Activated naive CD4-positive, alpha-beta T cell treated with anti-CD3 and anti-CD28 coated beads, Interleukin-2, amount 50 U/mL, for 24 hours (primary cell): ENCODE measurements around the gene XRCC1.

ENCODE experiments used
- H3K27ac Mint-ChIP-seq: one replicate; pipeline ENCODE4 v1.8.0; 2021; ENCODE audit warnings: mild to moderate bottlenecking, mixed read lengths
- H3K27me3 Mint-ChIP-seq: one replicate; pipeline ENCODE4 v1.8.0; 2021; ENCODE audit warnings: mixed read lengths
- H3K36me3 Mint-ChIP-seq: one replicate; pipeline ENCODE4 v1.8.0; 2021; ENCODE audit warnings: mixed read lengths
- H3K4me1 Mint-ChIP-seq: one replicate; pipeline ENCODE4 v1.8.0; 2021; ENCODE audit warnings: mixed read lengths
- H3K4me3 Mint-ChIP-seq: one replicate; pipeline ENCODE4 v1.8.0; 2021; ENCODE audit warnings: mild to moderate bottlenecking, mixed read lengths
- H3K9me3 Mint-ChIP-seq: one replicate; pipeline ENCODE4 v1.8.0; 2021; ENCODE audit warnings: mixed read lengths

XRCC1 gene

GRCh38 chr19:43570174-43570791 is 5.0 kb downstream of the XRCC1 start:
- Mint-ChIP-seq H3K4me3 (no peak overlapping the region), H3K27ac (peak overlapping the region; percentile 59), H3K27me3 (no peaks in the 10 kb centered on the region), H3K36me3 (no peaks in the 10 kb centered on the region), H3K4me1 (peaks cover 50% of the 10 kb centered on the region), H3K9me3 (no peaks in the 10 kb centered on the region)

DNA sequence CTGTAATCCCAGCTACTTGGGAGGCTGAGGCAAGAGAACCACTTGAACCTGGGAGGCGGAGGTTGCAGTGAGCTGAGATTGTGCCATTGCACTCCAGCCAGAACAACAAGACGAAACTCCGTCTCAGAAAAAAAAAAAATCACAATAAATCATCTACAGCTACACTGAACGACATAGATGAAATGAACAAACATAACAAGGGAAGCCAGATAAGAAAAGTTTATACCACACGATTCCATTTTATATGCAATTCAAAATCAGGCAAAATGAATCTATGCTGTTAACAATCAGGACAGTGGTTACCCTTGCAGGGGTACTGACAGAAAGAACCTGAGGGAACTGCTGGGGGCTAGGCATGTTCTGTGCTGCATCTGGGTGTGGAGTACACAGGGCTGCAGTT is 5.7 kb downstream of the XRCC1 start:
- H3K27ac Mint-ChIP-seq = peak overlapping the region; percentile 53
- H3K36me3 Mint-ChIP-seq = no peaks in the 10 kb centered on the region
- H3K27me3 Mint-ChIP-seq = no peaks in the 10 kb centered on the region
- H3K9me3 Mint-ChIP-seq = no peaks in the 10 kb centered on the region
- no peak overlapping the region for H3K4me3 Mint-ChIP-seq
- peaks cover 50% of the 10 kb centered on the region for H3K4me1 Mint-ChIP-seq

DNA sequence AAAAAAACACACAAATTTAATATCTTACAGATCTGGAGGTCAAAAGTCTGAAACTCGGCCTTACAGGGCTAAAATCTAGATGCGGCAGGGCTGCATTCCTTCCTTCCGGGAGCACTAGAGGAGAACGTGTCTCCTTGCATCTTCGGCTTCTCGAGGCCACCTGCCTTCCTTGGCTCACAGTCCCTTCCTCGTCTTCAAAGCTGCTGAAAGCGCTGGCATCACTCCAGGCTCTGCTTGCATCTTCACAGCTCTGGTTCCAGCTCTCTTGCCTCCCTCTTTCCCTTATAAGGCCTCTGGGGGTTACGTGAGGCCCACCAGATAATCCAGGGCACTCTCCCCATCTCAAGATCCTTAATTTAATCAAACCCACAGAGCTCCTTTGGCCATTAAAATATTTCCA is 10.5 kb downstream of the XRCC1 start:
- Mint-ChIP-seq H3K4me3 (peak overlapping the region; percentile 27), H3K36me3 (peaks cover 4% of the 10 kb centered on the region), H3K27ac (peak overlapping the region; percentile 86), H3K9me3 (no peaks in the 10 kb centered on the region), H3K27me3 (no peaks in the 10 kb centered on the region), H3K4me1 (peaks cover 60% of the 10 kb centered on the region)

DNA sequence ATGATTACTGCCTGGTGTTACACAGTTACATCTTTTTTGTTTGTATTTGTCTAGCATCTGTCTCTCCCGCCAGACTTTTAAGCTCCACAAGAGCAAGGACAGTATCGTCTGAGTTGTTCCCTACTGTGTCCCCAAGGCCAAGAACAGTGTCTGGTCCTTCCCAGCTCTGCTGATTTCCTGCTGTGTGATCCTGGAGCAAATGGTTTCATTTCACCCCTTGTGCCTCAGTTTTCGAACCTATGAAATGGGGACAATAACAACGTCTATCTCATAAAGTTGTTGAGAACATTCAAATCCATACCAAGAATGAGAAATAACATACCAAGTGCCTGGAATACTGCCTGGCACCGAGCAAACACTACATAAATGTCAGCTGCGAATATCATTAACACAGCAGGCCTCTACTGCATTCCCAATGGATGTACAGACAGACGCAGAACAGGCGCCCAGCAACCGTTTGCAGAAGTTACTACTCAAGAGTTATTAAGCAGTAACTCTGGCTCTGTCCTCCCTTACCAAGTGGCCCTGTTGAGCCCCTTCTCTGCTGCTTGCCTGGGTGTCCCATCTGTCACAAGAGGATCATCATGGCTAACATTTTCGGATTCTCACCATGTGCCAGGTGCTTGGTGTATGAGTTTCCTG is 11.4 kb downstream of the XRCC1 start:
- peaks cover 61% of the 10 kb centered on the region for H3K4me1 Mint-ChIP-seq
- peak overlapping the region; percentile 56 for H3K4me3 Mint-ChIP-seq
- H3K27ac Mint-ChIP-seq = peak overlapping the region; percentile 83
- H3K27me3 Mint-ChIP-seq = no peaks in the 10 kb centered on the region
- H3K9me3 Mint-ChIP-seq = no peaks in the 10 kb centered on the region
- H3K36me3 Mint-ChIP-seq = peaks cover 6% of the 10 kb centered on the region

DNA sequence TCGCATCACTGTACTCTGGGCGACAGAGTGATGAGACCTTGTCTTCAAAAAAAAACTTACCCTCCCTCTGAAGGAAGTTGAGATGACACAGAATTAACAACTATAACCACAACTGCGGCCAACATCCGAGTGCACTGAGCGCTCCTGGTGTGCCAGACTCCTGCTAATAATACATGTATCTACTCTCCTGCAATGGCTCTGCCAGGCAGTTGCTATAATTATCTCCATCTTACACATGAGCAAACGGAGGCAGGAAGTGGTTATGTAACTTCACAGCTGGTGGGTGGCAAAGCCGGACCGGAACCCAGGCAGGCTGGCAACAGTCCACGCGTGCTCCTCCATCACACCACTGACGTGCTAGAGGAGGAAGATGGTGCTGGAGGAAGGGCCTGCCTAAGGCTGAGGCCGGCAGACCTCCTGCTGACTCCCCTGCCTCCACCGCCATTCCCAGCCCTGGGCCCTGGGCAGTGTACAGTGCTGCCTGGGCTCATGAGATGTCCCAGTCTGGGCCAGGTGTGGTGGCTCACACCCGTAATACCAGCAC is 12.6 kb downstream of the XRCC1 start:
- no peaks in the 10 kb centered on the region for H3K9me3 Mint-ChIP-seq
- H3K36me3 Mint-ChIP-seq = peaks cover 6% of the 10 kb centered on the region
- H3K4me3 Mint-ChIP-seq = peak overlapping the region; percentile 51
- peaks cover 61% of the 10 kb centered on the region for H3K4me1 Mint-ChIP-seq
- no peaks in the 10 kb centered on the region for H3K27me3 Mint-ChIP-seq
- peak overlapping the region; percentile 83 for H3K27ac Mint-ChIP-seq

DNA sequence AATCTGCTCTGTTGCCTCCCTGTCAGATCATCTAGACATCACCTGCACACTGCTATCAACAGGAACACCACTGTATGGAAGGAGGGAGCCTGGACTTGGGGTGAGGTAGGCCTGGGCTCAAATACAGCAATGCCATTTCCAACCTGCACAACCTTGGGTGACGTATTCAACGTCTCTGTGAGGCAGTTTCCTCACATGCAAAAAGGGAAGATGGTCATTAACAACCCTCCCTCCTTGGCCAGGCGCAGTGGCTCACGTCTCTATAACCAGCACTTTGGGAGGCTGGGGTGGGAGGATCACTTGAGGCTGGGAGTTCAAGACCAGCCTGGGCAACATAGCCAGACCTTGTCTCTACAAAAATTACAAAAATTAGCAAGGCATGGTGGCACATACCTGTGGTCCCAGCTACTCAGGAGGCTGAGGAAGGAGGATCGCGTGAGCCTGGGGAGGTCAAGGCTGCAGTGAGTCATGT is 13.1 kb downstream of the XRCC1 start:
- Mint-ChIP-seq H3K9me3 (no peaks in the 10 kb centered on the region), H3K36me3 (peaks cover 7% of the 10 kb centered on the region), H3K4me1 (peaks cover 63% of the 10 kb centered on the region), H3K27ac (peak overlapping the region; percentile 83), H3K27me3 (no peaks in the 10 kb centered on the region), H3K4me3 (peak overlapping the region; percentile 51)

- peaks cover 59% of the 10 kb centered on the region for H3K4me1 Mint-ChIP-seq
- H3K9me3 Mint-ChIP-seq = no peaks in the 10 kb centered on the region
- peak overlapping the region; percentile 83 for H3K27ac Mint-ChIP-seq
- peaks cover 7% of the 10 kb centered on the region for H3K36me3 Mint-ChIP-seq
- H3K4me3 Mint-ChIP-seq = peak overlapping the region; percentile 36
- no peaks in the 10 kb centered on the region for H3K27me3 Mint-ChIP-seq
Measured at GRCh38 chr19:43561139-43561970, 14.0 kb downstream of the XRCC1 start.

- Mint-ChIP-seq H3K9me3 (no peaks in the 10 kb centered on the region), H3K36me3 (peaks cover 7% of the 10 kb centered on the region), H3K27ac (peak overlapping the region; percentile 83), H3K4me3 (peak overlapping the region; percentile 36), H3K27me3 (no peaks in the 10 kb centered on the region), H3K4me1 (peaks cover 60% of the 10 kb centered on the region)
Measured at GRCh38 chr19:43560687-43561086, 14.6 kb downstream of the XRCC1 start.

- Mint-ChIP-seq H3K36me3 (peaks cover 15% of the 10 kb centered on the region), H3K27me3 (no peaks in the 10 kb centered on the region), H3K4me1 (peaks cover 21% of the 10 kb centered on the region), H3K9me3 (no peaks in the 10 kb centered on the region), H3K27ac (peak overlapping the region; percentile 70), H3K4me3 (no peak overlapping the region)
Measured at GRCh38 chr19:43555185-43555770, 20.0 kb downstream of the XRCC1 start.

DNA sequence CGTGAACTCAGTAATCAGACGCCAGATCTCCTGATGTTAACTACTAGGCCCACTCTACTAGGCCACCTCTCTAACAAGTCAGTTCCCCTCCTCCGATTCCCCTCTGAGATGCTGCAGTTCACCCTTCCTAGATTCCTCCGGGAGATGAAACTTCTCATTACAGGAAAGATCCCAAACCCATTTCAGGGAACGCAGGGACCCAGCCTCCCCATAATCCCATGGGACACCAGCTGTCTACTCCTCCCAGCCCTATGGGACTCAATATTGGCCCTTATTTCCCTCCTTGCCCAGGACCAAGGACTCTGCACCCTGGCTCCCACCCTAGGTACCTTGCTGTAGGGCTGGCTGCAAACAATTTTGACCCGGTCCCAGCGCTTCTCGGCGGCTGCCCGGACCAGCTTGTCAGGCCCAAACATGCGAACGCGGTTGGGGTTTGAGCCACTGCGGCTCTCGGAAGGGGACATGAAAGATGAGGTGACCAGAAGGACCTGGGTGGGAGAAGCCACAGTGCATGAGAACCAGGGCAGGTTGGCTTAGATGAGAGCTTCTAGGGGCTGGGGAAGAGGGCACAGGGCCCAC is 20.9 kb downstream of the XRCC1 start:
- Mint-ChIP-seq H3K4me1 (peaks cover 16% of the 10 kb centered on the region), H3K36me3 (peaks cover 13% of the 10 kb centered on the region), H3K27me3 (no peaks in the 10 kb centered on the region), H3K4me3 (no peak overlapping the region), H3K27ac (no peak overlapping the region), H3K9me3 (no peaks in the 10 kb centered on the region)

DNA sequence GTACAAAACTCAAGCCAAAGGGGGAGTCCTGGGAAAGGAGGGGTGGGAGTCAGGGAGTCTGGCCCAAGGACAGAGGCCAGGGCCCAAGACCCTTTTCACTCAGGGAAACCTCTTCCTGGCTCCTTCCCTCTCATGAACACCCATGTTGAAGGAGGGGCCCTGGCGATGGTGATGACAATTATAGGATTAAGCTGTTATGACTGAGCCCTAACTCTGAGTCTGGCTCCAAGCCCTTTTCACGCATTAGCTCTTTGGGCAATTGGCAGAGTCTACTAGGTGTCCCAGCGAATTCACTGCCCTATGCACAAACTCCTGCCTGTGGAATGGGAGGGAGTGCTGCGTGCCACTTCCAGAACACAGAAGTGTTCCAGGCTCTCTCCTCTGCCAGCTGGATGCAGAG is 21.7 kb downstream of the XRCC1 start:
- H3K27ac Mint-ChIP-seq = no peak overlapping the region
- H3K36me3 Mint-ChIP-seq = peaks cover 13% of the 10 kb centered on the region
- H3K4me3 Mint-ChIP-seq = no peak overlapping the region
- peaks cover 14% of the 10 kb centered on the region for H3K4me1 Mint-ChIP-seq
- H3K9me3 Mint-ChIP-seq = no peaks in the 10 kb centered on the region
- no peaks in the 10 kb centered on the region for H3K27me3 Mint-ChIP-seq

DNA sequence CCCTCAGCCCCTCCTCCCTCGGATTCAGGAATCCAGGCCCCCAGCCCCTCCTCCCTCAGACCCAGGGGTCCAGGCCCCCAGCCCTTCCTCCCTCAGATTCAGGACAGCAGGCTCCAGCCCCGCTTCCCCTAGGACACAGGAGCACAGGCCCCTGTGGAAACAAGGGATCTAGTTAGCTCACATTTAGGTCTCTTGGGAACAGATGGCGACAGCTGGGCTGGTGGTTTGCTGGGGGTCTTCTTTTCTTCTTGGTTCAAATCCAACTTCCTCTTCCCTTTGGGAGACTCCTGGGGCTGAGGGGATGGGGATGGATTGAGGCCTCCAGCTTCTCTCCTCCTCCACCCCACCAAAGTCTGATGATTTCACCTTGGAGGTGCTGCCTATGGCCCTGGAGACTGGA is 22.7 kb downstream of the XRCC1 start:
- Mint-ChIP-seq H3K27ac (no peak overlapping the region), H3K27me3 (no peaks in the 10 kb centered on the region), H3K36me3 (peaks cover 13% of the 10 kb centered on the region), H3K4me3 (no peak overlapping the region), H3K9me3 (no peaks in the 10 kb centered on the region), H3K4me1 (peaks cover 14% of the 10 kb centered on the region)

- Mint-ChIP-seq H3K36me3 (peaks cover 11% of the 10 kb centered on the region), H3K4me3 (no peak overlapping the region), H3K4me1 (peaks cover 11% of the 10 kb centered on the region), H3K27ac (no peak overlapping the region), H3K27me3 (no peaks in the 10 kb centered on the region), H3K9me3 (no peaks in the 10 kb centered on the region)
Measured at GRCh38 chr19:43552198-43552450, 23.2 kb downstream of the XRCC1 start.

GRCh38 chr19:43551399-43552197 is 23.7 kb downstream of the XRCC1 start:
- Mint-ChIP-seq H3K4me3 (no peak overlapping the region), H3K27me3 (no peaks in the 10 kb centered on the region), H3K9me3 (no peaks in the 10 kb centered on the region), H3K4me1 (peaks cover 11% of the 10 kb centered on the region), H3K27ac (peak overlapping the region; percentile 19), H3K36me3 (peaks cover 11% of the 10 kb centered on the region)

- no peaks in the 10 kb centered on the region for H3K4me1 Mint-ChIP-seq
- H3K4me3 Mint-ChIP-seq = no peak overlapping the region
- H3K27me3 Mint-ChIP-seq = no peaks in the 10 kb centered on the region
- H3K9me3 Mint-ChIP-seq = no peaks in the 10 kb centered on the region
- H3K36me3 Mint-ChIP-seq = peaks cover 10% of the 10 kb centered on the region
- no peak overlapping the region for H3K27ac Mint-ChIP-seq
Measured at GRCh38 chr19:43548706-43549105, 26.6 kb downstream of the XRCC1 start.
